Sigmoid colon (tissue), 4 donors: ENCODE data around the gene SLC17A3.

Experiments
- POLR2A ChIP-seq, 2 donors: fragments of 450-650 bp; IDR thresholded peaks; one replicate each; pipeline ENCODE4 v1.6.1; 2016; ENCODE audit warnings: antibody characterized with exemption in 2 of 2, mild to moderate bottlenecking in 2 of 2, moderate library complexity in 2 of 2
- POLR2AphosphoS5 ChIP-seq, 4 donors: sonication (generic); formaldehyde crosslinking; IDR thresholded peaks; one replicate each; pipeline ENCODE4 v1.6.1; 2017; ENCODE audit warnings: antibody characterized with exemption in 4 of 4

- TF ChIP-seq POLR2A (IDR thresholded peaks at IDR 0.05) = no peak
- no peak for TF ChIP-seq POLR2AphosphoS5 (IDR thresholded peaks at IDR 0.05)
Measured at GRCh38 chr6:25815194-25815593, 58.8 kb downstream of the SLC17A3 start.
